ENCODE data around the gene PDLIM4. TPM values are rescaled to one million over a fixed set of nuclear protein-coding genes. Genes with fewer than 3 reads are reported as not detected.

The PDLIM4 gene
- total RNA-seq, 4 donors from 2014 or later, result 9.7 to 43.4 (median 19.7) TPM

DNA sequence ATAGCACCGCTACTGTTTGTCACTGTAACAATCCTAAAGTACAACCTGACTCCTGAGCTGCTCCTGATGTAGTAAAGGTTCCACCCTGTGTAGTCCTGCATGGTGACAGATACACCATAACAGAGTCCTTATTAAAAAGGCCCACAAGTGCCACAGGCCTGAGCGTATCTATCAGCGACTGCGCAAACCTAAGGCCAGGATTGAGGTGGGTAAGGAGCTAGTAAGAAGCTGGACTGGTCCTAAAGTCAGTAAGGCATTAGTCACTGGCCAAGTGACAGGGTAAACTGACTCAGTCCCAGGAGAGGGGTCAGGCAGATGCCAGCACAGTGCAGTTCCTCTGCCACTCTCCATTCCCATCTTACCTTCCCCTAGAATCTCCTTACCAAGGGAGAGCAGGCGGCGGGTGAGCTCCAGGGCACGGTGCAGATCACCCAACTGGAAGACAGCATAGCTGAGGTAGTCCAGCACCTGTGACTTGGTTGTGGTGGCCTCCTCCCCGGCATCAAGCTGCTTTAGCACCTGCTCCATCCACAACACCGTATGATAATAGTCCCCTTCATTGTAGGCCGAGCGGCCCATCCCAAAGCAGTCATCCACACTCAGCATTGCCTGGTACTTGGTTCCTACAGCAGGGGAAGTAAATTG, 47.5 kb upstream of the PDLIM4 start:
- no peak overlapping the region for H3K27ac ChIP-seq
- 95% methylated on average over 11 of the region's 11 CpGs; no CpG with 5 or more reads in 1 of the 2 donors for WGBS, 2 donors (ENCODE audit: low coverage in 1 of 2)
- in situ Hi-C loops (cut with MboI; ENCODE audit: low pct_ligation_motif_present in 1 of 4, low pct_unique_long_range_greater_than_20kb in 1 of 4, low sequenced_read_pairs in 3 of 4), result no loop called here
- no peak overlapping the region for H3K4me3 ChIP-seq
- peaks cover 6 to 13% (median 6%) of the 10 kb centered on the region in 4 donors for H3K4me1 ChIP-seq
- no peaks in the 10 kb centered on the region for H3K27me3 ChIP-seq
- H3K36me3 ChIP-seq, result peaks cover 0 to 29% (median 12%) of the 10 kb centered on the region in 4 donors
- intact Hi-C loops (cut with DNase I; ENCODE audit: low total_unique reads), result loop anchor here (5.0 kb wide), 1 partner anchor 752 kb away; the partner anchor contains the start of gene AFF4
- no peak for TF ChIP-seq POLR2AphosphoS5 (IDR thresholded peaks at IDR 0.05)
- TF ChIP-seq, protein P1, sequence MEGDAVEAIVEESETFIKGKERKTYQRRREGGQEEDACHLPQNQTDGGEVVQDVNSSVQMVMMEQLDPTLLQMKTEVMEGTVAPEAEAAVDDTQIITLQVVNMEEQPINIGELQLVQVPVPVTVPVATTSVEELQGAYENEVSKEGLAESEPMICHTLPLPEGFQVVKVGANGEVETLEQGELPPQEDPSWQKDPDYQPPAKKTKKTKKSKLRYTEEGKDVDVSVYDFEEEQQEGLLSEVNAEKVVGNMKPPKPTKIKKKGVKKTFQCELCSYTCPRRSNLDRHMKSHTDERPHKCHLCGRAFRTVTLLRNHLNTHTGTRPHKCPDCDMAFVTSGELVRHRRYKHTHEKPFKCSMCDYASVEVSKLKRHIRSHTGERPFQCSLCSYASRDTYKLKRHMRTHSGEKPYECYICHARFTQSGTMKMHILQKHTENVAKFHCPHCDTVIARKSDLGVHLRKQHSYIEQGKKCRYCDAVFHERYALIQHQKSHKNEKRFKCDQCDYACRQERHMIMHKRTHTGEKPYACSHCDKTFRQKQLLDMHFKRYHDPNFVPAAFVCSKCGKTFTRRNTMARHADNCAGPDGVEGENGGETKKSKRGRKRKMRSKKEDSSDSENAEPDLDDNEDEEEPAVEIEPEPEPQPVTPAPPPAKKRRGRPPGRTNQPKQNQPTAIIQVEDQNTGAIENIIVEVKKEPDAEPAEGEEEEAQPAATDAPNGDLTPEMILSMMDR (IDR thresholded peaks at IDR 0.05), result no peak
- TF ChIP-seq POLR2A (IDR thresholded peaks at IDR 0.05), result no peak
- TF ChIP-seq EP300 (IDR thresholded peaks at IDR 0.05; ENCODE audit: low read depth), result no peak
- DNase-seq, result no peak
- H3K9me3 ChIP-seq, result no peaks in the 10 kb centered on the region

DNA sequence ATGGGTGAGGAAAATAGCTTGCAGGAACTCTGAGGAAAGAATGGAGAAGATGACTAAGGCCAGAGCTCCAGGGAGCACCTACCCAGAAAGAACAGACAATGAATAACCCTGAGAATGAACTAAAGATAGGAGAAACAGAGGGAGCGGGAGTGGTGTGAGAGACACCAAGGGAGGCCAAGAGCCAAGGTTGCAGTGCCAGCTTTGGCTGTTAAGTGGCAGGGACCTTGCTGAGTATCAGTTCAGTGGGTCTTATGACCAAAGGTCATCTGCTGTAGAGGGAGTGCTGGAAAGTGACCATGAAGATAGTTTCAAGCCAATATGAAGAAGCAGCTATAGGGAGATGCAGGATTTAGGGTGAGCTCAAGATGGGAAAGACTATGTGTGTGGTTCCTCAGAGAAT, 46.6 kb upstream of the PDLIM4 start:
- WGBS, 2 donors (ENCODE audit: low coverage in 1 of 2), result 75 to 95% methylated on average over 1 of the region's 1 CpG
- Histone ChIP-seq H3K4me1 (peaks cover 6 to 16% (median 7%) of the 10 kb centered on the region in 4 donors), H3K36me3 (peaks cover 0 to 29% (median 12%) of the 10 kb centered on the region in 4 donors), H3K4me3 (no peak overlapping the region), H3K27ac (no peak overlapping the region), H3K27me3 (no peaks in the 10 kb centered on the region), H3K9me3 (no peaks in the 10 kb centered on the region)
- intact Hi-C loops (cut with DNase I; ENCODE audit: low total_unique reads), result loop anchor here (5.0 kb wide), 1 partner anchor 751 kb away; the partner anchor contains the start of gene AFF4
- no peak for TF ChIP-seq POLR2AphosphoS5 (IDR thresholded peaks at IDR 0.05)
- TF ChIP-seq EP300 (IDR thresholded peaks at IDR 0.05; ENCODE audit: low read depth), result no peak
- TF ChIP-seq POLR2A (IDR thresholded peaks at IDR 0.05), result no peak
- TF ChIP-seq, protein P1 (IDR thresholded peaks at IDR 0.05), result no peak
- no peak for DNase-seq
- in situ Hi-C loops (cut with MboI; ENCODE audit: low pct_ligation_motif_present in 1 of 4, low pct_unique_long_range_greater_than_20kb in 1 of 4, low sequenced_read_pairs in 3 of 4), result no loop called here

DNA sequence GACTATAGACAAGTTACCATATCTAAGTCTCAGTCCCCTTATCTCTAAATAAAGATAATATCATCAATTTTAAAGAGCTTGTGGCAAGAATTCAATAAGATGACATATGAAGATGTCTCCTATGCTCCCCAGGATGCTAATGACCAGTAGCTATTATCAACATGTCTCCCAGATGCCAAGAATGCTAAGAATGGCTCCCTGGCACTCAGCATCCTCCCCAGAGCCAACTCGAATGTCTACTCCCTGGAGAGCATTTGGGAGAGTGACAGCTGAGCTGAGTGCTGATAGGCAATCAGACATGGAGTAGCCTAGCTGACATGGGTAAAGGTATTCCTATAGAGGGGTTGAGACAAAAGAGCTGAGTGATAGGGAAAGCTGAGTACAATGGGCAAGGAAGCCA, 45.7 kb upstream of the PDLIM4 start:
- in situ Hi-C loops (cut with MboI; ENCODE audit: low pct_ligation_motif_present in 1 of 4, low pct_unique_long_range_greater_than_20kb in 1 of 4, low sequenced_read_pairs in 3 of 4) (no loop called here), intact Hi-C loops (cut with DNase I; ENCODE audit: low total_unique reads) (loop anchor here (5.0 kb wide), 1 partner anchor 751 kb away; the partner anchor contains the start of gene AFF4)
- Histone ChIP-seq H3K4me3 (no peak overlapping the region), H3K27ac (no peak overlapping the region), H3K9me3 (no peaks in the 10 kb centered on the region), H3K36me3 (peaks cover 0 to 29% (median 12%) of the 10 kb centered on the region in 4 donors), H3K4me1 (peaks cover 6 to 16% (median 7%) of the 10 kb centered on the region in 4 donors), H3K27me3 (no peaks in the 10 kb centered on the region)
- TF ChIP-seq POLR2AphosphoS5 (IDR thresholded peaks at IDR 0.05), result no peak
- TF ChIP-seq EP300 (IDR thresholded peaks at IDR 0.05; ENCODE audit: low read depth), result no peak
- TF ChIP-seq, protein P1 (IDR thresholded peaks at IDR 0.05), result no peak
- no peak for TF ChIP-seq POLR2A (IDR thresholded peaks at IDR 0.05)
- WGBS, 2 donors (ENCODE audit: low coverage in 1 of 2), result 71% methylated on average over 1 of the region's 1 CpG; no CpG with 5 or more reads in 1 of the 2 donors
- DNase-seq, result no peak

DNA sequence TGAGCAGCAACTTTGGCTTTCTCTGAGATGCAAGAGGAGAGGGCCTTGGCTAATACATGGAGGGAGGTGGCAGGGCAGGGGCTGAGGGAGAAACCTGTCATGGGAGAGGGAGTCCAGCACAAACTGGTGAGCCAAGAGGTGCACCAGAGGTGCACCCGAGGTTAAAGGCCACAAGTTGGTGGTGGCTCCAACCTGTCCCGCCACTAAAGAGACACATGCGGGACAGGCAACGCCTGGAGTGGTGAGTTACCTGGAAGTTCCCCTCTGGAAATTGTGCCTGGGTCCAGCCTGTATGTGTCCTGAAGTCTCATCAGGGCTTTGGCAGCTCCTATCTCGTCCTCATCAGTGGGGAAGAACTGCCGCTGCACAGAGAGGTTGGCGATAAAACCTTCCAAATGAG, 43.8 kb upstream of the PDLIM4 start:
- DNase-seq, result no peak
- H3K9me3 ChIP-seq, result no peaks in the 10 kb centered on the region
- in situ Hi-C loops (cut with MboI; ENCODE audit: low pct_ligation_motif_present in 1 of 4, low pct_unique_long_range_greater_than_20kb in 1 of 4, low sequenced_read_pairs in 3 of 4) (no loop called here), intact Hi-C loops (cut with DNase I; ENCODE audit: low total_unique reads) (loop anchor here (5.0 kb wide), 1 partner anchor 749 kb away; the partner anchor contains the start of gene AFF4)
- peaks cover 0 to 36% (median 12%) of the 10 kb centered on the region in 4 donors for H3K36me3 ChIP-seq
- no peak overlapping the region for H3K27ac ChIP-seq
- TF ChIP-seq POLR2AphosphoS5 (IDR thresholded peaks at IDR 0.05) (no peak), POLR2A (IDR thresholded peaks at IDR 0.05) (no peak), EP300 (IDR thresholded peaks at IDR 0.05; ENCODE audit: low read depth) (no peak)
- TF ChIP-seq, protein P1 (IDR thresholded peaks at IDR 0.05), result no peak
- 98% methylated on average over 7 of the region's 7 CpGs; no CpG with 5 or more reads in 1 of the 2 donors for WGBS, 2 donors (ENCODE audit: low coverage in 1 of 2)
- H3K27me3 ChIP-seq, result no peaks in the 10 kb centered on the region
- peaks cover 6 to 16% (median 7%) of the 10 kb centered on the region in 4 donors for H3K4me1 ChIP-seq
- no peak overlapping the region for H3K4me3 ChIP-seq
